Measurements from ENCODE around the gene COLGALT1. TPM values are rescaled to one million over a fixed set of nuclear protein-coding genes. Genes with fewer than 3 reads are reported as not detected.
A peak's percentile ranks its signal among the peaks of the same experiment; 100 is the strongest.

COLGALT1 gene
- total and polyA plus RNA-seq, 10 of the 15 experiments (the other 5 are each of a cell fraction or from before 2014, with no cell fraction given), result 1.2 to 78.8 (median 29.8) TPM

DNA sequence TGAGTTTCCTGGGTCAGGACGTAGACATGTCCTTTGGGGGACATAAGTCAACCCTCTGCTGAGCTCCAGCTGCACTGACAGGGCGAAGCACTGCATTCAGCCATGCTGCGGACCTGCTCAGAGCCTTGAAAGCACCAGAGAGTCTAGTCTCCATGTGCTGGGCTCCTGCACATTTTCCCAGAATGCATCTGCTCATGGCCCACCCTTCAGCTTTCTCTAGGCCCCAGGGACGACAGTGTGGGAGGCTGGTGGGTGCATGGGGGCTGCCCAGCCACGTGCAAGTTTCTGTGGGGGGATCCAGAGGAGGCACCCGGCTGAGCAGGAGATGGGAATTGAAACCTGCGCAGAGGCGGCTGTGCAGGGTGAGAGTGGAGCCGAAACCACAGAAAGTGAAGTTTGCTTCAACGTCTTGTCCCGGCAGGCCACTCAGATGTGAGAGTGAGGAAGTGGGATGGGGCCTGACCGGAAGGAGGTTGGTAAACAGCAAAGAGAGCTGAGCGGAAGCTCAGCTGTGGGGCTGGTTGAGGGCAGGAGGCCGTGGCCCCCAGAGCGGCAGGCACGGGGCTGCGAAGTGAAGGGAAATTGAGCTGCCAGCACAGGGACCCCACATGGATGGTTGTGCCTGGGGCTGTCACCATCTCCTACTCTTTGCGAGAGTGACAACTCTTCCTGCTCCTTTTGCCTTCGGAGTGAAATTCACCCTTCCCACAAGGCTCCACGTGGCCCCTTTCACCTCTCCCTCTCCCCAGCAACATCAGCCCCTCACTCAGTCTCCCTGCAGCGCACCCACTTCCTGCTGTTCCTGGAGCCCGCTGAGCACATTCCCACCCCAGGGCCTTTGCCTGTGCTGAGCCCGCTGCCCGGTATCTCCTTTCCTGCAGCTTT is 32.2 kb upstream of the COLGALT1 start:
- Histone ChIP-seq H3K4me2 (ENCODE audit: control insufficient read depth, insufficient read depth) (peak overlapping the region; percentile 97), H3K4me1 (ENCODE audit: control insufficient read depth, insufficient read depth, low read length) (peaks cover 46% of the 10 kb centered on the region), H3K79me2 (ENCODE audit: control insufficient read depth, insufficient read depth, low read length) (no peaks in the 10 kb centered on the region), H3K4me3 (peak overlapping the region; percentile 23; the same call in 1 of the 2 replicates), H3K9ac (ENCODE audit: control insufficient read depth, insufficient read depth, low read length) (peak overlapping the region; percentile 78), H3K9me3 (replicated peaks; ENCODE audit: control insufficient read depth, insufficient read depth, low read length) (peaks cover under 1% of the 10 kb centered on the region; the same call in 2 of the 3 replicates), H2AFZ (ENCODE audit: control insufficient read depth, low read depth, low read length) (peak overlapping the region; percentile 71), H4K20me1 (ENCODE audit: control insufficient read depth, insufficient read depth) (no peaks in the 10 kb centered on the region), H3K27me3 (replicated peaks in 1 of 2; ENCODE audit: control insufficient read depth in 2 of 2, insufficient read depth in 2 of 2, low read length in 1 of 2) (no peaks in the 10 kb centered on the region), H3K36me3 (ENCODE audit: control insufficient read depth in 2 of 2, insufficient read depth in 2 of 2, low read length in 1 of 2) (no peaks in the 10 kb centered on the region; a peak in 1 of 4 replicates), H3K27ac (ENCODE audit: control insufficient read depth, insufficient read depth) (peak overlapping the region; percentile 95)
- CTCF ChIA-PET, result interaction anchor here (0.7 to 4.0 kb wide), 8 partner anchors 12 to 111 kb away, joined by 3 to 19 read pairs (median 4); partner anchors contain the start of gene PGLS
- intact Hi-C loops (cut with micrococcal nuclease; ENCODE audit: unreplicated experiment) (no loop called here), in situ Hi-C loops (cut with MboI) (no loop called here)
- no TSS peak for BruUV-seq (replicated peaks)
- SMC1A ChIA-PET (ENCODE audit: uncharacterized antibody, unreplicated experiment), result interaction anchor here (0.6 to 3.6 kb wide), 5 partner anchors 11 to 330 kb away, joined by 3 to 15 read pairs (median 3); partner anchors contain the start of gene PGLS
- RAD21 ChIA-PET (ENCODE audit: unreplicated experiment), result interaction anchor here (0.6 to 2.9 kb wide), 7 partner anchors 10 to 233 kb away, joined by 3 to 14 read pairs (median 3); partner anchors contain the start of gene PGLS
- DNase-seq (ENCODE audit: low read depth, low spot score) (peak; percentile 92), FAIRE-seq (peak; percentile 99), ATAC-seq (peak; percentile 92)
- 2% methylated on average over 24 of the region's 24 CpGs for WGBS (ENCODE audit: insufficient coverage, insufficient replicate concordance, low lambda C conversion rate, missing lambda C conversion rate)
- POLR2A ChIA-PET, result interaction anchor here (0.5 to 4.3 kb wide), 5 partner anchors 11 to 253 kb away, joined by 3 to 33 read pairs (median 4); partner anchors contain the start of gene PGLS
- TF ChIP-seq ZNF24 (IDR thresholded peaks at IDR 0.05) (0 out of 2 replicates have a peak, but pooled peaks have one; percentile 5), SP1 (IDR thresholded peaks at IDR 0.05; ENCODE audit: low read depth, low read length) (peak; percentile 60), SMAD5 (IDR thresholded peaks at IDR 0.05; ENCODE audit: low read depth) (no peak), WRNIP1 (IDR thresholded peaks at IDR 0.05; ENCODE audit: borderline replicate concordance, low read depth, low read length) (peak; percentile 46; the same call in 1 of the 2 replicates), HDAC2 (IDR thresholded peaks at IDR 0.05) (no peak), JUNB (IDR thresholded peaks at IDR 0.05) (no peak), MTA3 (IDR thresholded peaks at IDR 0.05; ENCODE audit: borderline replicate concordance, low read length) (peak; percentile 55; the same call in 1 of the 2 replicates), KLF5 (IDR thresholded peaks at IDR 0.05; ENCODE audit: partially characterized antibody) (peak; percentile 84), KAT2A (conservative IDR thresholded peaks at IDR 0.05; ENCODE audit: control insufficient read depth, low read depth, low read length) (no peak), RUNX3 (IDR thresholded peaks at IDR 0.05; ENCODE audit: low read length) (peak; percentile 99), MYB (IDR thresholded peaks at IDR 0.05; ENCODE audit: borderline replicate concordance, low read depth, low read length) (no peak), TBL1XR1 (IDR thresholded peaks at IDR 0.05; ENCODE audit: low read depth, low read length) (peak; percentile 99), GABPA (IDR thresholded peaks at IDR 0.05; ENCODE audit: low read depth) (peak; percentile 81; the same call in 1 of the 2 replicates), ZNF217 (IDR thresholded peaks at IDR 0.05) (no peak; the same call in 1 of the 2 replicates), POLR2A (IDR thresholded peaks at IDR 0.05; ENCODE audit: low read depth, low read length) (peak; percentile 82)
- TF ChIP-seq, protein P1, sequence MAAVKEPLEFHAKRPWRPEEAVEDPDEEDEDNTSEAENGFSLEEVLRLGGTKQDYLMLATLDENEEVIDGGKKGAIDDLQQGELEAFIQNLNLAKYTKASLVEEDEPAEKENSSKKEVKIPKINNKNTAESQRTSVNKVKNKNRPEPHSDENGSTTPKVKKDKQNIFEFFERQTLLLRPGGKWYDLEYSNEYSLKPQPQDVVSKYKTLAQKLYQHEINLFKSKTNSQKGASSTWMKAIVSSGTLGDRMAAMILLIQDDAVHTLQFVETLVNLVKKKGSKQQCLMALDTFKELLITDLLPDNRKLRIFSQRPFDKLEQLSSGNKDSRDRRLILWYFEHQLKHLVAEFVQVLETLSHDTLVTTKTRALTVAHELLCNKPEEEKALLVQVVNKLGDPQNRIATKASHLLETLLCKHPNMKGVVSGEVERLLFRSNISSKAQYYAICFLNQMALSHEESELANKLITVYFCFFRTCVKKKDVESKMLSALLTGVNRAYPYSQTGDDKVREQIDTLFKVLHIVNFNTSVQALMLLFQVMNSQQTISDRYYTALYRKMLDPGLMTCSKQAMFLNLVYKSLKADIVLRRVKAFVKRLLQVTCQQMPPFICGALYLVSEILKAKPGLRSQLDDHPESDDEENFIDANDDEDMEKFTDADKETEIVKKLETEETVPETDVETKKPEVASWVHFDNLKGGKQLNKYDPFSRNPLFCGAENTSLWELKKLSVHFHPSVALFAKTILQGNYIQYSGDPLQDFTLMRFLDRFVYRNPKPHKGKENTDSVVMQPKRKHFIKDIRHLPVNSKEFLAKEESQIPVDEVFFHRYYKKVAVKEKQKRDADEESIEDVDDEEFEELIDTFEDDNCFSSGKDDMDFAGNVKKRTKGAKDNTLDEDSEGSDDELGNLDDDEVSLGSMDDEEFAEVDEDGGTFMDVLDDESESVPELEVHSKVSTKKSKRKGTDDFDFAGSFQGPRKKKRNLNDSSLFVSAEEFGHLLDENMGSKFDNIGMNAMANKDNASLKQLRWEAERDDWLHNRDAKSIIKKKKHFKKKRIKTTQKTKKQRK (IDR thresholded peaks at IDR 0.05; ENCODE audit: low read depth, low read length), result no peak
- TF ChIP-seq, protein P2, sequence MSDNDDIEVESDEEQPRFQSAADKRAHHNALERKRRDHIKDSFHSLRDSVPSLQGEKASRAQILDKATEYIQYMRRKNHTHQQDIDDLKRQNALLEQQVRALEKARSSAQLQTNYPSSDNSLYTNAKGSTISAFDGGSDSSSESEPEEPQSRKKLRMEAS (IDR thresholded peaks at IDR 0.05; ENCODE audit: low read depth, low read length), result peak; percentile 93
- TF ChIP-seq, protein P3, sequence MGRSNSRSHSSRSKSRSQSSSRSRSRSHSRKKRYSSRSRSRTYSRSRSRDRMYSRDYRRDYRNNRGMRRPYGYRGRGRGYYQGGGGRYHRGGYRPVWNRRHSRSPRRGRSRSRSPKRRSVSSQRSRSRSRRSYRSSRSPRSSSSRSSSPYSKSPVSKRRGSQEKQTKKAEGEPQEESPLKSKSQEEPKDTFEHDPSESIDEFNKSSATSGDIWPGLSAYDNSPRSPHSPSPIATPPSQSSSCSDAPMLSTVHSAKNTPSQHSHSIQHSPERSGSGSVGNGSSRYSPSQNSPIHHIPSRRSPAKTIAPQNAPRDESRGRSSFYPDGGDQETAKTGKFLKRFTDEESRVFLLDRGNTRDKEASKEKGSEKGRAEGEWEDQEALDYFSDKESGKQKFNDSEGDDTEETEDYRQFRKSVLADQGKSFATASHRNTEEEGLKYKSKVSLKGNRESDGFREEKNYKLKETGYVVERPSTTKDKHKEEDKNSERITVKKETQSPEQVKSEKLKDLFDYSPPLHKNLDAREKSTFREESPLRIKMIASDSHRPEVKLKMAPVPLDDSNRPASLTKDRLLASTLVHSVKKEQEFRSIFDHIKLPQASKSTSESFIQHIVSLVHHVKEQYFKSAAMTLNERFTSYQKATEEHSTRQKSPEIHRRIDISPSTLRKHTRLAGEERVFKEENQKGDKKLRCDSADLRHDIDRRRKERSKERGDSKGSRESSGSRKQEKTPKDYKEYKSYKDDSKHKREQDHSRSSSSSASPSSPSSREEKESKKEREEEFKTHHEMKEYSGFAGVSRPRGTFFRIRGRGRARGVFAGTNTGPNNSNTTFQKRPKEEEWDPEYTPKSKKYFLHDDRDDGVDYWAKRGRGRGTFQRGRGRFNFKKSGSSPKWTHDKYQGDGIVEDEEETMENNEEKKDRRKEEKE (IDR thresholded peaks at IDR 0.05), result no peak

Data from GM12878 (cell line).